Peyer's patch (tissue), 4 donors: ENCODE measurements around the gene CGB7.

ENCODE experiments used
- POLR2A ChIP-seq, 2 donors: fragments of 450-650 bp; IDR thresholded peaks; one replicate each; pipeline ENCODE4 v1.5.1; 2017; ENCODE audit warnings: antibody characterized with exemption in 2 of 2, mild to moderate bottlenecking in 2 of 2, moderate library complexity in 2 of 2
- TF ChIP-seq, protein P1 (sequence below), 6 experiments: fragments of 450-650 bp in 4 of 6; fragments of 200-600 bp in 2 of 6; sonication (generic) in 1 of 6; IDR thresholded peaks; one replicate each; pipeline ENCODE4 v1.5.1; 2017 to 2019; ENCODE audit warnings: antibody characterized with exemption in 6 of 6, mild to moderate bottlenecking in 3 of 6, moderate library complexity in 1 of 6

DNA sequence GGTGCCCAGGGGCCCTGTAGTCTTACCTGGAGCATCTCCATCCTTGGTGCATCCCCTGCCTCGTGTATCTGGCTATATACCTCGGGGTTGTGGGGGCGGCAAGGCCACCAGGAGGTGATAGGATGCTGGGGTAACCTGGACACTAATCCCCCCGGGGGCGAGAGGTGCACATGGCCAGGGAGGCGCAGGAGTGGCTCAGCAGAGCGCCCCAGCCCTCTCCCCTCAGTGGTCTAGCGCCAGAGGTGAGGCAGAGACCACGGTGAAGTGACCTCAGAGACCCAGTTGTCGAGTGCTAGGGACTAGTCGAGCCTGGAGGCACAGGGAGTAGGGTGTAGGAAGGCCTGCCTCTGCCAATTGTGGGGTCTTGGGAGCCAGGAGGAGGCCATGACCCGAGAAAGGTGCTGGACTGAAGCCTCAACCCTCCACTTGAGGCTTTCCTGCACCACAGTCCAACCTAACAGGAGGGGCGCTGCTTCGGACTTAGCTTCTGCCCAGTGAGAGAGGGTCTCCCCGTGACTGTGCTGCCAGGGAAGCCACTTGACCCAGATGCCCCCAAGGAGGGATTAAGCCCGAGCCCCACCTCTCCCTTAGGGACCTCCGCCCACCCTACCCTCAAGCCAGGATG lies 40.4 kb downstream of the CGB7 start, which contains the start of gene LHB:
- TF ChIP-seq, protein P1, sequence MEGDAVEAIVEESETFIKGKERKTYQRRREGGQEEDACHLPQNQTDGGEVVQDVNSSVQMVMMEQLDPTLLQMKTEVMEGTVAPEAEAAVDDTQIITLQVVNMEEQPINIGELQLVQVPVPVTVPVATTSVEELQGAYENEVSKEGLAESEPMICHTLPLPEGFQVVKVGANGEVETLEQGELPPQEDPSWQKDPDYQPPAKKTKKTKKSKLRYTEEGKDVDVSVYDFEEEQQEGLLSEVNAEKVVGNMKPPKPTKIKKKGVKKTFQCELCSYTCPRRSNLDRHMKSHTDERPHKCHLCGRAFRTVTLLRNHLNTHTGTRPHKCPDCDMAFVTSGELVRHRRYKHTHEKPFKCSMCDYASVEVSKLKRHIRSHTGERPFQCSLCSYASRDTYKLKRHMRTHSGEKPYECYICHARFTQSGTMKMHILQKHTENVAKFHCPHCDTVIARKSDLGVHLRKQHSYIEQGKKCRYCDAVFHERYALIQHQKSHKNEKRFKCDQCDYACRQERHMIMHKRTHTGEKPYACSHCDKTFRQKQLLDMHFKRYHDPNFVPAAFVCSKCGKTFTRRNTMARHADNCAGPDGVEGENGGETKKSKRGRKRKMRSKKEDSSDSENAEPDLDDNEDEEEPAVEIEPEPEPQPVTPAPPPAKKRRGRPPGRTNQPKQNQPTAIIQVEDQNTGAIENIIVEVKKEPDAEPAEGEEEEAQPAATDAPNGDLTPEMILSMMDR (IDR thresholded peaks at IDR 0.05), result no peak
- TF ChIP-seq POLR2A (IDR thresholded peaks at IDR 0.05), result no peak
